Measurements from ENCODE around the gene ENC1.

DNA sequence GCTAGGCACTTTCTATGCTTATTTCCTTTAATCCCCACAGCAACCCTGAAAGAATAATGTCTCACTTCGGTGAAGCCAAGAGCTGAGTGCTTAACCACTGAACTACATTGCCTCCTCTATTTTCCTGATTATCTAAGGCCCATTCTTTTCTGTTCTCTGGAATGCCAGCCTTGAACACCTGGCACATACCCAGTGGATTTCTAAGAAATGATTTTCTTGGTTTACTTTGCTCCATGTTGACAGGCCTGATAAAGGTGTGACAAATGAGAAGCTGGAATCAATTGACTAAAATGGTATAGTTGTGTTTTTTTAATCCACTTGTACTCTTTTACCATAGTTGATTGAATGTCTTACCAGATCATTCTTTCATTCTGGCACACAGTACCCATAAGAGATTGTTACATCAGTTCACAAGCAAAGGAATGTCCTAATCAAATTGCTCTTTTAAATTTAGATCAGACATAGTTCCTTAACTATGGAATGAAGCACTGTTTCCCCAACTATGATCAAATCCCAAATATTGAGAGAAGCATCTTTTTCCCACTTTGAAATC is 9.0 kb upstream of the ENC1 start:
- TF ChIP-seq, protein P1, sequence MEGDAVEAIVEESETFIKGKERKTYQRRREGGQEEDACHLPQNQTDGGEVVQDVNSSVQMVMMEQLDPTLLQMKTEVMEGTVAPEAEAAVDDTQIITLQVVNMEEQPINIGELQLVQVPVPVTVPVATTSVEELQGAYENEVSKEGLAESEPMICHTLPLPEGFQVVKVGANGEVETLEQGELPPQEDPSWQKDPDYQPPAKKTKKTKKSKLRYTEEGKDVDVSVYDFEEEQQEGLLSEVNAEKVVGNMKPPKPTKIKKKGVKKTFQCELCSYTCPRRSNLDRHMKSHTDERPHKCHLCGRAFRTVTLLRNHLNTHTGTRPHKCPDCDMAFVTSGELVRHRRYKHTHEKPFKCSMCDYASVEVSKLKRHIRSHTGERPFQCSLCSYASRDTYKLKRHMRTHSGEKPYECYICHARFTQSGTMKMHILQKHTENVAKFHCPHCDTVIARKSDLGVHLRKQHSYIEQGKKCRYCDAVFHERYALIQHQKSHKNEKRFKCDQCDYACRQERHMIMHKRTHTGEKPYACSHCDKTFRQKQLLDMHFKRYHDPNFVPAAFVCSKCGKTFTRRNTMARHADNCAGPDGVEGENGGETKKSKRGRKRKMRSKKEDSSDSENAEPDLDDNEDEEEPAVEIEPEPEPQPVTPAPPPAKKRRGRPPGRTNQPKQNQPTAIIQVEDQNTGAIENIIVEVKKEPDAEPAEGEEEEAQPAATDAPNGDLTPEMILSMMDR (optimal IDR thresholded peaks at IDR 0.05 in 1 of 3, IDR thresholded peaks at IDR 0.05 in 1 of 3, conservative IDR thresholded peaks at IDR 0.05 in 1 of 3; ENCODE audit: extremely low read depth in 1 of 3, insufficient read depth in 2 of 3, low read length in 3 of 3) = no peak
- no peak for TF ChIP-seq EZH2 (IDR thresholded peaks at IDR 0.05; ENCODE audit: low read length)
